HL-60 (cell line): ENCODE measurements around the gene AQP2.

ENCODE experiments used
- GABPA ChIP-seq: IDR thresholded peaks from 2 replicates; pipeline ENCODE4 v1.6.1; 2012; ENCODE audit warnings: low read depth
- POLR2AphosphoS5 ChIP-seq: IDR thresholded peaks from 2 replicates; pipeline ENCODE4 v1.6.1; 2012; ENCODE audit warnings: low read depth
- SPI1 ChIP-seq: IDR thresholded peaks from 2 replicates; pipeline ENCODE4 v1.6.1; 2012; ENCODE audit warnings: low read depth, mild to moderate bottlenecking, borderline replicate concordance
- TF ChIP-seq, protein P1 (sequence below): IDR thresholded peaks from one replicate; pipeline ENCODE4 v1.5.1; 2011; ENCODE audit warnings: low read length, control low read depth, inconsistent platforms; ENCODE audit not compliant: insufficient read depth
- TF ChIP-seq, protein P2 (sequence below): IDR thresholded peaks from 2 replicates; pipeline ENCODE4 v1.6.1; 2012; ENCODE audit warnings: low read depth; ENCODE audit not compliant: insufficient replicate concordance

DNA sequence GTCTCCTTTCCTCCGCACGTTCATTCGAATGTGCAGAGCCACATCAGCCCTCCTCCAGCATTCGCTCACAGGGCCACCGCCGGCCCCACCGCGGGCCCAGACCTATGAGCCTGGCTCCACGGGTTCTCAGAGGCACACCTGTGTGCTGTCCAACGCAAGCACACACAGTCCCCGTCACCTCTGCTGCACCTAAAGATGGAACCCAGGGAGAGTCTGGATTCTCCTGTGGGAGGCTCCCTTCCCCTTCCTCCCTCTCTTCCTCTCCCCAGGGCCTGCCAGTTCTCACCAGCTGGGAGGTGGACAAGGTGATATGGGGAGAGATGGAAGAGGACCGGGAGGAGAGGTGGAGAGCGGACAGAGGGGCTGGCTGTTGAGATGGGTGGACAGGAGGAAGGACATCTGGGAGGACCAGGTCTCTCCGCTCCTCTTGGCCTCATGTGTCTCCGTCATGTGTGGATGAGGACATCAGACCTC is 17.3 kb downstream of the AQP2 start:
- TF ChIP-seq, protein P1, sequence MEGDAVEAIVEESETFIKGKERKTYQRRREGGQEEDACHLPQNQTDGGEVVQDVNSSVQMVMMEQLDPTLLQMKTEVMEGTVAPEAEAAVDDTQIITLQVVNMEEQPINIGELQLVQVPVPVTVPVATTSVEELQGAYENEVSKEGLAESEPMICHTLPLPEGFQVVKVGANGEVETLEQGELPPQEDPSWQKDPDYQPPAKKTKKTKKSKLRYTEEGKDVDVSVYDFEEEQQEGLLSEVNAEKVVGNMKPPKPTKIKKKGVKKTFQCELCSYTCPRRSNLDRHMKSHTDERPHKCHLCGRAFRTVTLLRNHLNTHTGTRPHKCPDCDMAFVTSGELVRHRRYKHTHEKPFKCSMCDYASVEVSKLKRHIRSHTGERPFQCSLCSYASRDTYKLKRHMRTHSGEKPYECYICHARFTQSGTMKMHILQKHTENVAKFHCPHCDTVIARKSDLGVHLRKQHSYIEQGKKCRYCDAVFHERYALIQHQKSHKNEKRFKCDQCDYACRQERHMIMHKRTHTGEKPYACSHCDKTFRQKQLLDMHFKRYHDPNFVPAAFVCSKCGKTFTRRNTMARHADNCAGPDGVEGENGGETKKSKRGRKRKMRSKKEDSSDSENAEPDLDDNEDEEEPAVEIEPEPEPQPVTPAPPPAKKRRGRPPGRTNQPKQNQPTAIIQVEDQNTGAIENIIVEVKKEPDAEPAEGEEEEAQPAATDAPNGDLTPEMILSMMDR: no peak
- TF ChIP-seq POLR2AphosphoS5: no peak
- TF ChIP-seq SPI1: no peak
- no peak for TF ChIP-seq GABPA
- TF ChIP-seq, protein P2, sequence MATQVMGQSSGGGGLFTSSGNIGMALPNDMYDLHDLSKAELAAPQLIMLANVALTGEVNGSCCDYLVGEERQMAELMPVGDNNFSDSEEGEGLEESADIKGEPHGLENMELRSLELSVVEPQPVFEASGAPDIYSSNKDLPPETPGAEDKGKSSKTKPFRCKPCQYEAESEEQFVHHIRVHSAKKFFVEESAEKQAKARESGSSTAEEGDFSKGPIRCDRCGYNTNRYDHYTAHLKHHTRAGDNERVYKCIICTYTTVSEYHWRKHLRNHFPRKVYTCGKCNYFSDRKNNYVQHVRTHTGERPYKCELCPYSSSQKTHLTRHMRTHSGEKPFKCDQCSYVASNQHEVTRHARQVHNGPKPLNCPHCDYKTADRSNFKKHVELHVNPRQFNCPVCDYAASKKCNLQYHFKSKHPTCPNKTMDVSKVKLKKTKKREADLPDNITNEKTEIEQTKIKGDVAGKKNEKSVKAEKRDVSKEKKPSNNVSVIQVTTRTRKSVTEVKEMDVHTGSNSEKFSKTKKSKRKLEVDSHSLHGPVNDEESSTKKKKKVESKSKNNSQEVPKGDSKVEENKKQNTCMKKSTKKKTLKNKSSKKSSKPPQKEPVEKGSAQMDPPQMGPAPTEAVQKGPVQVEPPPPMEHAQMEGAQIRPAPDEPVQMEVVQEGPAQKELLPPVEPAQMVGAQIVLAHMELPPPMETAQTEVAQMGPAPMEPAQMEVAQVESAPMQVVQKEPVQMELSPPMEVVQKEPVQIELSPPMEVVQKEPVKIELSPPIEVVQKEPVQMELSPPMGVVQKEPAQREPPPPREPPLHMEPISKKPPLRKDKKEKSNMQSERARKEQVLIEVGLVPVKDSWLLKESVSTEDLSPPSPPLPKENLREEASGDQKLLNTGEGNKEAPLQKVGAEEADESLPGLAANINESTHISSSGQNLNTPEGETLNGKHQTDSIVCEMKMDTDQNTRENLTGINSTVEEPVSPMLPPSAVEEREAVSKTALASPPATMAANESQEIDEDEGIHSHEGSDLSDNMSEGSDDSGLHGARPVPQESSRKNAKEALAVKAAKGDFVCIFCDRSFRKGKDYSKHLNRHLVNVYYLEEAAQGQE: no peak
